GM19193 (cell line): ENCODE data around the gene TCOF1.

Experiments used
- POLR2A ChIP-seq: IDR thresholded peaks from 4 replicates; pipeline ENCODE4 v1.6.1; 2011; ENCODE audit not compliant: insufficient read depth, insufficient read length; ENCODE audit errors: extremely low read depth

Gene TCOF1

DNA sequence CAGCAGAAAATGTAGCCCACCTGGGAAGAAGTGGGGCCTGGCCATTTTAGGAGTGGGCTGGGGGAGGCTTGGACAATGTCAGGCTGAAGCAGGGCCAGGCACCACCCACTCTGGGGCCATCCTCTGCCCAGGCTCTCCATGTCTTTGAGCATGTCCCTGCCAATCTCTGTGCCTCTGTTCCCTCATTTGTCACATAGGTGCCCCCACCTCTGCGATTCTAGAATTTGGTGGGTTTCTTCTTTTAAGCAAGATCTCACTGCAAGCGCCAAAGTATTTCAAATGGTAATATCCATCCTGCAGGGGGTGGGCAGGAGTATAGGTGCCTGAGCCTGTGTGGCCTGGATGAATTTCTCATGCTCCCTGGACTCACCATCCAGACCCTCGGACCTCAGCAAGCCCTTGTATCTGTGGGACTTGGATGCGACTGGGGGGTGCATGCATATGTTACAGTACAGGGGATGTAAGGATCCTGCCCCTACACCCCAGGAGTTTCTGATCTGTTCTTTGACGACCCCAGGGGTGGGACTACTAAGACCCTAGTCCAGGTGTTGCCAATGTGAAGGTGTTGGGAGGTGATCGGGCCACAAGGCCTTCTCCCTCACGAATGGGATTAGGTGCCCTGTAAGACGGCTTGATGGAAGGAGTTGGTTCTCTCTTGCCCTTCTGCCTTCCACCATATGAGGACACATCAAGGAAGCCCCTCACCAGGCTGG lies 50.9 kb downstream of the TCOF1 start:
- TF ChIP-seq POLR2A, result peak; percentile 75

DNA sequence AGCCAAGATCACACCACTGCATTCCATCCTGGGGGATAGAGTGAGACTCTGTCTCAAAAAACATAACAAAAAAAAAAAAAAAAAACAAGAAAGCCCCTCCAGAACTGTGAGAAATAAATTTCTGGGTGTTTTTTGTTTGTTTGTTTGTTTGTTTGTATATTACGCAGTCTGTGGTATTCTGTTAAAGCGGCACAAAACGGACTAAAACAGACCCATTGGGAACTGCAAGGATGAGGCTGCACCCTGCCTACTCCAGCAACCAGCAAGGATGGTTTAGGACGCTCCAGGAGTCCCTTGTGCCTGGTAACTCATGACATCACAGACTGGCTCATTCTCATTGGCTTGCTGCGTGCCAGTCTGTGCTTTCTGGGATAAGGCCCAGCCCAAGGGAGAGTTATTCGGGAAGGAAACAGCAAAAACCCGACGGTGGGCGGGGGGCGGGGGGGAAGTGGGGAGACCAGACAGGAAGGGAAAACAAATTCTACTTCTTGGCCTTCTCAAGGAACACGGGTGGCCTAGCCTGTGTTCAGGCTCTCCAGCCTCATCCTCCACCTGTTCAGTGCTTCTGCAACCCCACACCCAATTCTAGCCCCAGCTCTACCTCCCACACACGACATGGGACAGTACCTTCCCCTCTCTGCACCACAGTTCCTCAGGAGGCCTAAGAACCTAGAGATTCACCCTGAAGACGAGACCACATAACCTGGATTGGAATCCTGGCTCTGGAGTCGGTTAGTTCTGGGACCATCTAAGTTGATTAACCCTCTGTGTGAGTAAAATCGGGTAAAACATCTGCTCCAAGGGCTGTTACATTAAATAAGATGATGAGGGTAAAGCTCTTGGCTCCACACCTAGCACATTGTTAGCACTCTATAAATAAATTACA lies 52.4 kb downstream of the TCOF1 start:
- peak; percentile 87 for TF ChIP-seq POLR2A

DNA sequence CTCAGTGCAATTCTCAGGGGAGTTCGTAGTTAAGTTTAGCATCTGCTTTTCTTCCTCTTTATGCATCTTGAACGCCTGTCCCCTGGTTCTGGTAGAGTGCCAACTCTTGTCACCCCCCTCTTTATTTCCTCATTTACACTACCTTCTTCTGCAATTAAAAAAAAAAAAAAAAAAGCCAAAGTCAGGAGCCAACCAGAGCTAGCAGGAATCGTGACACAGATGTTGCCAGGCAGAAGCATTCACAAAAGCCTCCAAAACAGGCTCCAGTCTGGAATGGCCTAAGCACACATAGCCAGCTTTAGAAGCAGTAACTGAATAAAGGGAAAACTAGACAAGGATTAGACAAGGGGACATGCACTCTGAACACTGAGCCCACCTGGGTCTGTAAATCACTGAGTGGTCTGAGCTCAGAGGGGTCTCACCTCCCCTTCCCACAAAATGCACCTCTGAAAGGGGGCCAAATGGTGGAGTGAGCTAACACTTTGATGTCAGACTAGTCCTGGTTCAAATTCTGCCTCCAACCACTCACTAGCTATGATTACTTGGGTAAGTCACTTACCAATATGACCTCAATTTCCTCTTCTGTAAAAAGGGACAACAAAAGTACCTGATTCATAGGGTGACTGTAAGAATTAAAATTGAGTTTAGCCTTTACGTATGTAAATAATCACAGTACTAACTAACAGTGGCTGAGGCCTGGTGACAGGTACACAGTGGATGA lies 53.2 kb downstream of the TCOF1 start:
- TF ChIP-seq POLR2A, result peak; percentile 77

DNA sequence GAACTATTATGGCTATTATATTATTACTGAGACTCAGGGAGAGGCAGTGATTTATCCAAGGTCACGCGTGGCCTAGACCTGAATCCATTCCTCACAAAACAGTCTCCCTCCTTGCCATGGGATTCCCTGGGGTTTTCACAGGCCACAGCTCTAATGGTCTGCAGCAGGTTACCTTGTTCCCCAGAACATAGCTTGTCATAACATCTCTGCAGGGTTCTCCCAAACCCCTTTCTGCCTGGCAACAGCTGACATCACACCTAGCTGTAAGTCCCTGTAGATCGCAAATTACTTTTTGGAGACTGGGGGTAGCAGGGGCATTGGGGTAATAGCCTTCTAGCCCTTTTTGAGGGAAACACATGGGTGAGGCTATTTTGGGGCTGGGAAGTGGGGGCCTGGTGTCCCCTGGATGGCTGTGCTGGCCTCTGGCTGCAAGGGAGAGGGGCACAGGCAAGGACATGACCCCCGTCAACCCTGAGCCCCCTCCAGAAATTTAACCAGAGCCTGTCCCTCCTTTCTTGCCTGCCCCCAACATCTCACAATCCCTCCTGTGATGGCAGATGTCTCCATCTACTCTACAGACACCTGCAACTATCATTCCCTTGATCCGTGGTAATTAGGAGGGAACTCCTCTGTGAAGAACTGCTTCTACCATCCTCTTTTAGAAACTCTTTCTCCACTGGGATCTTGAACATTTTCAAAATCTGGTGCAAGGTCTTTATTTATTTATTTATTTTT lies 53.9 kb downstream of the TCOF1 start:
- TF ChIP-seq POLR2A, result peak; percentile 85

DNA sequence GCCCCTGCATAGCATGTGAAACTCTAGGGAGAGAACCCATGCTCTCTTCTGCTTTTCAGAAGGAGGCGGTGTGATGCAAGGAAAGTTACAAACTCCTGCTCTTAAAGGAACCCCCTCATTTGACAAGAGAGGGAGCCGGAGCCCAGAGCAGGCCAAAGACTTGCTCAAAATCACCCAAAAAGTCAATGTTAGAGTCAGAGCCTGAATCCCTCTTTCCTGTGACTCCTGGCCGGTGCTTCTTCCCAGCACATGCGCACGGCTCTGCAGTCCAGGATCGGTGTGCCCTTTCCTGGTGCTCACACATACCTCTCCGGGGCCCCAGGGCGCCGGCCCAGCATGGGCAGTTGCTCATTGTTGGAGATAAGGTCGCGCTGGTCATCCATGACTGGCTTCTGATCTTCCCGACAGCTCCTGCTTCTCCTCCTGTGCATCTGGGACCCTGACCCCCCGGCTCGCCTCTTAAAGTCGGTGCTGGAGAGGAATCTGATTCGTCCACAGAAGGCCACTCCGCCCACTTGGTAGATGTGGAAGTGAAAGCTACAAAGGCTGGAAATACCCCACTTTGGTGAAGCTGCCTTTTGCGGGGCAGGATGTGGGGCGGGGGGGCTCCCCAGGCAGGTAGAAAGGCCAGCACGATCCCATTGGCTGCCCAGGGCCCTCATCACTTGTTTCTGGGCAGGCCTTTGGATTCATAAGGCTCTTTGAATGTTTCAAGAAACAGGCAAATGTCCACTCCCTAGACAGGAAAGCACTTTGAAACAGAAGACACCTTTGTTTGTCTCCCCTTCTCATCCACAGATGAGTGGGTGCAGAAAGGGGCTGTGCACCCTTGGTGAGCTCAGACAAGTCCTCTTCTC lies 55.0 kb downstream of the TCOF1 start, which contains the start of gene CD74:
CD74 (minus strand) TSS at position 592 of the 857 bp plus-strand sequence; CDS start at position 431, 161 bp downstream.
- TF ChIP-seq POLR2A, result peak; percentile 100

DNA sequence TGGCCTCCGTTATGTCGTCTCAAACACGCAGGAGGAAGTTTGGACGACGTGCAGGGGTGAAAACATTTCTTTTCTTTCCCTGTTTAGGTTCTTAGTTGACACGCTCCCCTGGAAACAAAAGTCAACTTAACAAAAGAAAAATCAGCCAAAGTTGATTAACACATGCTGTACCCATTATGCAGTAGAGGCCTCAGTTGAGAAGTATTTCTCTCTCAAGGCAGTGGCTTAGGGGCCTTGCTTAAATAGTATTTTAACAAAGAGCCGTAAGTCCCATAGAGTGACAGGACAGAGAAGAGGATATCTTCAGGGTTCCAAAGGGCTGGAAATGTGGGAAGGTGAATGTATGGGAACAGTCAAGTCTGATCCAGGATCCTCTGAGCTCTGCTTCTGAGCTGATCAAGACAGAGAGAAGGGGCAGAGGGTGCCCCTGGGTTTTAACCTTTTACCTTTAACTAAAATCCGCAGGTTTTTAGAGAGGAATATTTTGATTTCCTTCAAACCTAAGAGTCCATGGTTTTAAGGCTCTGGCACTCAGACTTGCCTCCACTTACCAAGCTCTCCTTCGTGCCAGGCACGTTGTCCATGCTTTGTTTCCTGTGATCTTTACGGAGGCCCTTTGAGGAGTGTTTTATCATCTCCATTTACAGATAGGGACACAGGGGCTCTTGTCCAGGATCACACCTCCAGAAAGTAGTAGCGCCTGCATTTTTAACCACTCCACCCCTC lies 55.8 kb downstream of the TCOF1 start:
- TF ChIP-seq POLR2A, result no peak

DNA sequence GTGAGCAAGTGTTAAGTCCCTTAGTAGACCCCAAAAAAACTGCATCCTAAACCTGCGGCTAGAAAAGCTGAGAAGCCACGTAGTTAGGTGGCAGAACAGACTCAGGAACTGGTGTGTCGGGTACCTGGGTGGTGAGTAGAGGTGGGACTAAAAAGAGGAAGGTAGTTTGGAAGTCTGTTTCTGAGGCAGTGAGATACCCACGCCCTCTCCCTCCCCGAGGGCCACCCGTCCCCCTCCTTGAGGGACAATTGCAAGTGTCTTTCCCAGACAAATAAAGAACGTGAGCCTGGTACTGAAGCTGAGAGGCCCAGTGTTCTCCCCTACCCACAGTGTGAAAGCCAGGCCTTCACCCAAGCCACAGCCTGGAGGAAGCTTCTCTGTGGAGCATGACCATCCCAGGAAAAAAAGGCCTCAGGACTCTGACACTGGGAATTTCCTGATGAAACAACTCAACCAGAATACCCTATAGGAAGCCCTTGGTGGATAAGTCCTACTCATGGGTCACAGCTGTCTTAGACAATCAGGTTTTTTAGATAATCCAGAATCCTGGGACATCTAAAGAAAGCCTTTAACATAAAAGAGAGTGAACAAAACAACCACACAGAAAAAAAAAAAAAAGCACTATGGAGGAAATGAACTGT lies 62.3 kb downstream of the TCOF1 start:
- no peak for TF ChIP-seq POLR2A

DNA sequence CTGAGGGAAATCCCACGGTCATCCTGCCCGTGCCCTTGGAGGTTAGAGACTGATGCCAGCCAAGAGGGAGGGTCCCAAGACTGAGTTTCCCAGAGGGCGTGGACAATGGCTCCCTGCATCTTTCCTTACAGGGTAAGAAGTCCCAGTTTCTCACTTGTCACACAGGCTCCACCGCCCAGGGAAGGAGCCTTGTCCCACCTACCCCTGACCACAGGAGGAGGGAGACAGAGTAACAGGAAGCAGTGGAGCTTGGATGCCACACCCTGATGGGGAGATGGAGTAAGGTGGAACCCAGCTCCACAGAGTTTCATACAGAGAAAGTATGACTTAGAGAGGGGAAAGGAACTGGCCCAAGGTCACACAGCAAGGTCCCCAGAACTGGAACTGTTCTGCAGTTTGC lies 64.6 kb downstream of the TCOF1 start:
- TF ChIP-seq POLR2A, result no peak

DNA sequence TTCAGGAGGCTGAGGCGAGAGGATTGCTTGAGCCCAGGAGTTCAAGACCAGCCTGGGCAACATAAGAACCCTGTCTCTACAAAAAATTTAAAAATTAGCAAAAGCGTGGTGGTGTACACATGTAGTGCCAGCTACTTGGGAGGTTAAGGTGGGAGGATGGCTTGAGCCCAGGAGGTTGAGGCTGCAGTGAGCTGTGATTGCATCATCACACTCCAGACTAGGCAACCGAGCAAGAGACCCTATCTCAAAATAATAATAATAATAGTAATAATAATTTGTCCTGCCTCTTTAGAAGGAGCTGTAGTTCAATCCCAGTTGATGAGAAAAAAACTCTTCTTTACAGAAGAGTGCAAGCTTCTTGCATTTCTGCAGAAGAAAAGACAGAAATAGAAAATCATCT lies 65.3 kb downstream of the TCOF1 start:
- no peak for TF ChIP-seq POLR2A

DNA sequence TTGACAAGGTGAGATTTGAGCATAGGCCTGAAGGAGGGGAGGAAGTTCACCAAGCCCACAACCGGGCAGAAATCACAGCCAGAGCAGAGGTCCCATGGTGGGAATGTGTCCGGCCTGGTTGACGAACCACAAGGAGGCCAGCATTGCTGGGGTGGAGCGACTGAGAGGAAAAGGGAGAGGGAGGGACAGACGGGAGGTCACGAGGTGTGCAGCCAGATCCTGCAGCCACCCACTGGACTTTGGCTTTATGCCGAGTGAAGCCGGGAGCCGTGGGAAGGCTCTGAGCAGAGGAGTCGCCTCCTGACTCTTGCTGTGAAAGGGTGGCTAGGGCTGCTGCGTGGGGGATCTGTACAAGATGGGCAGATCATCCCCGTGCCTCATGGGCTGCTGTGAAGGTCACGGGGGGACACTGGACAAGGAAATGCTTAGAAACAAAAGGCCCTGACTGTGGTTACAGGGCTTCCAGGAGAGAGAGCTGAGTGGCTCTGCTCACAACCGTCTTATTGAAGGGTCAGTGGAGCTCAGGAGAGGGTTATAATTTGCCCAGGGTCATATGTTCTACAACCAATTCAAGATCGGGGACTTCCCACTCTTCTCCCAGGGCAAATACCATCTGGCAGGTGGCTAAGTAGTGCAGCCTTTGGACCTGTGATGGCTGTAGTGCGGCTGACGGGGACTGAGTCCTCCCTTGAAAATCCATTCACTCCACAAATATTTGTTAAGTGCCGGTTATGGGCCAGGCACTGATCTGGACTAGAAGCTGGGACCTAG lies 70.8 kb downstream of the TCOF1 start:
- TF ChIP-seq POLR2A, result no peak

DNA sequence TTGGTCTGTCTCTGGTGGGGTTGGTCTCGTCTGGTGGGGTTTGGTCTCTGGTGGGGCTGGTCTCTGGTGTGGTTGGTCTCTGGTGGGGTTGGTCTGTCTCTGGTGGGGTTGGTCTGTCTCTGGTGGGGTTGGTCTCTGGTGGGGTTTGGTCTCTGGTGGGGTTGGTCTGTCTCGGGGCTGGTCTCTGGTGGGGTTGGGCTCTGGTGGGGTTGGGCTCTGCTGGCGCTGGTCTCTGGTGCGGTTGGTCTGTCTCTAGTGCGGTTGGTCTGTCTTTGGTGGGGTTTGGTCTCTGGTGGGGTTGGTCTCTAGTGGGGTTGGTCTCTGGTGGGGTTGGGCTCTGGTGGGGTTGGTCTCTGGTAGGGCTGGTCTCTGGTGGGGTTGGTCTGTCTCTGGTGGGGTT lies 71.5 kb downstream of the TCOF1 start:
- TF ChIP-seq POLR2A, result no peak

DNA sequence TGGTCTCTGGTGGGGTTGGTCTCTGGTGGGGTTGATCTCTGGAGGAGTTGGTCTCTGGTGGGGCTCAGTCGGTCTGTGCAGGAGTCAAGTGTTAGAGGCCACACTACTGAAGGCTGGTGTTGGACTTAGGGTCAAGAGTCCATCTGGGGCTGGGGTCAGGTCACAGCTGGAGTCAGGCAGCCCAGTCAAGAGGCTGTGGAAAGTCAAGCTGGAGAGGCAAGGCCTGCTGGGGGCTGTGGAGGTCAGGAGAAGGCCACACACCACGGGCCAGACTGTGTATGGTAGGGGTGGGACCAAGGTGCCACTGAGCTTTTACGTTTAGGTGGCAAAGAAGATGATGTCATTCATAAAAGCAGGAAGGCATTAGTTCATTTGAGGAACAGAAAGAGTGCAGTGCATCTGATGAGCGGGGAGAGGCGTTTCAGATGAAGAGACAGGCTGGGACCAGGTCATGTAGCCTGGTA lies 71.9 kb downstream of the TCOF1 start:
- TF ChIP-seq POLR2A, result no peak

DNA sequence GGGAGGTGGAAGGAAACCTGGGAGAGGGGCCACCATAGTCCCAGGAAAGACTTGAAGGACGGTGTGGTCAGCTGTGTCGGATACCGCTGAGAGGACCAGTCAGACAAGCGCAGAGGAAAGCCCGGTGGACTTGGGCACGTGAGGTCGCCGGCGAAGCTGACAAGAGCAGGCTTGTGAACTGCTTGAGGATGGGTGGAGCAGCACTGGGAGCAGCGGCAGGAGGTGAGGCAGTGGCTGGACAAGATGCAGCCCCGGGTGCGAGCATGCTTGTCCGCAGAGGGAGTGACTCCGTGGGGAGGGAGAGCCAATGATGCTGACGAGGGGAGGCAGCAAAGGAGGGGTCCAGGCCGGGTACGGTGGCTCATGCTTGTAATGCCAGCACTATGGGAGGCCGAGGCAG lies 73.6 kb downstream of the TCOF1 start:
- no peak for TF ChIP-seq POLR2A
